GM21619 (cell line): ENCODE measurements around the gene NT5DC2.

Source experiments
- ATAC-seq: cut with Tn5 transposase; IDR thresholded peaks from one replicate; pipeline ENCODE4 v1.9.1; 2021; ENCODE audit not compliant: unreplicated experiment

The NT5DC2 gene

DNA sequence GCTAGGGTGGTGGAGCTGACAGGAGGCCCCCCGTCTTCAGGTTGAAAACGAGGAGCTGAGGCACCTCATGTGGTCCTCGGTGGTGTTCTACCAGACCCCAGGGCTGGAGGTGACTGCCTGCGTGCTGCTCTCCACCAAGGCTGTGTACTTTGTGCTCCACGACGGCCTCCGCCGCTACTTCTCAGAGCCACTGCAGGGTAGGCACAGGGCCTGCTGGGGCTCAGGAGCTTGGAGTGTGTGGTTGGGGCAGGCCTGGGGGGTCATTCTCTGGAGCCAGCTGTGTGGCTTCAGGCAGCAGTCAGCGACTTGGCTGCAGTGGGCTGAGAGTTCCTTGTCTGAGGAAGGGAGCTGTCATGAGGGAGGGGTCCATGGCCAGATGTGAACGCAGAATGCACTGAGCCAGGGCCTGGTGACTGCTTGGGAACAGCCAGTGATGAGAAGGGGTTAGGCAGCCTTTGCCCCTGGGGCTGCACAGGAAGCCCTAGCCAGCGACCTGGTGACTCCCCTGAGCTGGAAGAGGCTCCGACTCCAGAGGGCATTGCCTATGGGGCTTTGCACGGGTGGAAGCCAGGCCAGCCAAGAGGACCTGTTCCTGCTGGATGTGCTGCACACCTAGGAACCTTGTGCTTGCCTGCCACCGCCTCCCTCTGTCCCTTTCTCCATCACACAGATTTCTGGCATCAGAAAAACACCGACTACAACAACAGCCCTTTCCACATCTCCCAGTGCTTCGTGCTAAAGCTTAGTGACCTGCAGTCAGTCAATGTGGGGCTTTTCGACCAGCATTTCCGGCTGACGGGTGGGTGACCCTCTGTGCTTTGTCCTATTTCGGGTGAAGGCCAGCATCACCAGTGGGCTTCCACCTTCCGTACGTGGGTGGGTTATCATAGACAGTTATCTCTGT is 43.4 kb downstream of the NT5DC2 start:
- no peak for ATAC-seq

DNA sequence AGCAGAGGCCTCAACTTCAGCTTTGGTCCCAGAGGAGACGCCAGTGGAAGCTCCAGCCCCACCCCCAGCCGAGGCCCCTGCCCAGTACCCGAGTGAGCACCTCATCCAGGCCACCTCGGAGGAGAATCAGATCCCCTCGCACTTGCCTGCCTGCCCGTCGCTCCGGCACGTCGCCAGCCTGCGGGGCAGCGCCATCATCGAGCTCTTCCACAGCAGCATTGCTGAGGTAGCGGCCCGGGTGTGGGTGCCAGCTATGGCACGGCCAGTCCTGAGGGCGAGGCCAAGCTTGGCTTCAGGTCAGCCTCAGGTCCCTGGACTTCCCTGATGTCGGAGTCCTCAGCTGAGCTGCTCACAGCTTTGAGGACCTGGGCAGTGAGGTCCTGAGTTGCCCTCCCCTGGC is 44.2 kb downstream of the NT5DC2 start:
- ATAC-seq: no peak

DNA sequence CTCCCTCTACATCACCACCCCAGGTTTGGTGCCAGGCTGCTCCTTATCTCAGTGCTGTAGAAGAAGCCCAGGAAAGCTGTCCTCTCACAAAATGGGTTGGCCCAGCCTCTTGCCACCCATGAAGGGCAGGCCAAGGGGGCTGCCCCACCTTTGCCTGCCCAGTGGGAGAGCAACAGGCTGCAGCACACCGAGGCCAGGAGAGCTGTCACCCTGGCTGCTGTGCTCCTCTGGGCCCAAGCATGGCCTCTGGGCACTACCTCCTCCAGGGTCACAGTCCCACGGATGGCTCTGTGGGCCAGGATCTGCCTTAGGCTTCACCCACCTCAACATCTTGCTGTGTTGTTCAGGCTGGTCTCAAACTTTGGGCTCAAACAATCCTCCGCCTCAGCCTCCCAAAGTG is 44.9 kb downstream of the NT5DC2 start:
- ATAC-seq: no peak

DNA sequence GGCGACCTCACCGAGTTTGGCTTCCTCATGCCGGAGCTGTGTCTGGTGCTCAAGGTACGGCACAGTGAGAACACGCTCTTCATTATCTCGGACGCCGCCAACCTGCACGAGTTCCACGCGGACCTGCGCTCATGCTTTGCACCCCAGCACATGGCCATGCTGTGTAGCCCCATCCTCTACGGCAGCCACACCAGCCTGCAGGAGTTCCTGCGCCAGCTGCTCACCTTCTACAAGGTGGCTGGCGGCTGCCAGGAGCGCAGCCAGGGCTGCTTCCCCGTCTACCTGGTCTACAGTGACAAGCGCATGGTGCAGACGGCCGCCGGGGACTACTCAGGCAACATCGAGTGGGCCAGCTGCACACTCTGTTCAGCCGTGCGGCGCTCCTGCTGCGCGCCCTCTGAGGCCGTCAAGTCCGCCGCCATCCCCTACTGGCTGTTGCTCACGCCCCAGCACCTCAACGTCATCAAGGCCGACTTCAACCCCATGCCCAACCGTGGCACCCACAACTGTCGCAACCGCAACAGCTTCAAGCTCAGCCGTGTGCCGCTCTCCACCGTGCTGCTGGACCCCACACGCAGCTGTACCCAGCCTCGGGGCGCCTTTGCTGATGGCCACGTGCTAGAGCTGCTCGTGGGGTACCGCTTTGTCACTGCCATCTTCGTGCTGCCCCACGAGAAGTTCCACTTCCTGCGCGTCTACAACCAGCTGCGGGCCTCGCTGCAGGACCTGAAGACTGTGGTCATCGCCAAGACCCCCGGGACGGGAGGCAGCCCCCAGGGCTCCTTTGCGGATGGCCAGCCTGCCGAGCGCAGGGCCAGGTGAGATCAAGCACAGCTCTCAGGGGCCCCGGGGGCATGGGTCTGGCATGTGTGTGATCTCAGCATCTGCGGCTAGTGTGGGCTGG is 45.6 kb downstream of the NT5DC2 start:
- ATAC-seq: no peak

DNA sequence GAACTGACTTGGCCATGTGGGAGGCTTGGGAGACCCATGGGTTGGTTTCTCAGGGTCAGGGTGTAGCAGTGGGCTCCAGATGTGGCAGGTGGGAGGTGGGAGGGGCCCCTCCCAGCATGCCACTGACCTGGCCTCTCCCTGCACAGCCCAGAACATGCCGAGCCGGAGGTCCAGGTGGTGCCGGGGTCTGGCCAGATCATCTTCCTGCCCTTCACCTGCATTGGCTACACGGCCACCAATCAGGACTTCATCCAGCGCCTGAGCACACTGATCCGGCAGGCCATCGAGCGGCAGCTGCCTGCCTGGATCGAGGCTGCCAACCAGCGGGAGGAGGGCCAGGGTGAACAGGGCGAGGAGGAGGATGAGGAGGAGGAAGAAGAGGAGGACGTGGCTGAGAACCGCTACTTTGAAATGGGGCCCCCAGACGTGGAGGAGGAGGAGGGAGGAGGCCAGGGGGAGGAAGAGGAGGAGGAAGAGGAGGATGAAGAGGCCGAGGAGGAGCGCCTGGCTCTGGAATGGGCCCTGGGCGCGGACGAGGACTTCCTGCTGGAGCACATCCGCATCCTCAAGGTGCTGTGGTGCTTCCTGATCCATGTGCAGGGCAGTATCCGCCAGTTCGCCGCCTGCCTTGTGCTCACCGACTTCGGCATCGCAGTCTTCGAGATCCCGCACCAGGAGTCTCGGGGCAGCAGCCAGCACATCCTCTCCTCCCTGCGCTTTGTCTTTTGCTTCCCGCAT is 46.4 kb downstream of the NT5DC2 start:
- ATAC-seq: no peak

DNA sequence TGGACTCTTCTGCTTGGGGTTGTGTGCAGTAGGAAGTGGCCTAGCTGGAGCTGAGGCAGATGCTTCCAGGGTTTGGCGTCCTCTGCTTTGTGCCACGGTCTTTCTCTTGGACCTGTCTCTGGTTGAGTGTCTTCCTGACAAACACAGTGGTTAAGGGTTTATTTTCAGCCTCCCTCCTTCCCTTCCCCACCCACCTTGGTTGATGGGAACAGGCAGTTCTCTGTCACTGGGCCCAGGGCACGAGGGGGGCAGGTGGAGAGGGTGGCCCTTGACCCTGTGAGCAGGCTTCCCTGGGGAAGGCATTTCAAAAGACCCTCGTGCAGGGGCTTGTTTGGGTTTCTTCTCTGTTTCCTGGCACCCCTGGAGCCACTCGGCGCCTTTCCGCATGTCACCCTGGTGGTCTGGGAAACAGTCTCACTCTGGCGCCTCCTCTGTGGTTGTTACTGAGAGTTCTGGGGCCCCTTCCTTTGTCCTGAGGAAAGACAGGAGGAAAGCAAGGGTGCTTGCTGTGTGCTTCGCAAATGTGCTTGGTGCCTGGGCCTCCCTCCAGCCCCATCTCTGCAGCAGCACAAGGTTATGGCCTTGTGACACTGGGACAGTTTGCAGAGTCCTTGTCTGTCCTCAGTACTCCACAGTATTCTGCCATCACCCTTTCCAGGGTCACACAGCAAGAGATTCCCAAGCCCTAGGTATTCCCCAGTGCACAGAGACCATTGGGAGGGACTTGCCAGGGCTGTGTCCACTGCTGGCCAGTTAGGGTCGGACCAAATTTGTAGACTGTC is 48.8 kb downstream of the NT5DC2 start:
- ATAC-seq: no peak

DNA sequence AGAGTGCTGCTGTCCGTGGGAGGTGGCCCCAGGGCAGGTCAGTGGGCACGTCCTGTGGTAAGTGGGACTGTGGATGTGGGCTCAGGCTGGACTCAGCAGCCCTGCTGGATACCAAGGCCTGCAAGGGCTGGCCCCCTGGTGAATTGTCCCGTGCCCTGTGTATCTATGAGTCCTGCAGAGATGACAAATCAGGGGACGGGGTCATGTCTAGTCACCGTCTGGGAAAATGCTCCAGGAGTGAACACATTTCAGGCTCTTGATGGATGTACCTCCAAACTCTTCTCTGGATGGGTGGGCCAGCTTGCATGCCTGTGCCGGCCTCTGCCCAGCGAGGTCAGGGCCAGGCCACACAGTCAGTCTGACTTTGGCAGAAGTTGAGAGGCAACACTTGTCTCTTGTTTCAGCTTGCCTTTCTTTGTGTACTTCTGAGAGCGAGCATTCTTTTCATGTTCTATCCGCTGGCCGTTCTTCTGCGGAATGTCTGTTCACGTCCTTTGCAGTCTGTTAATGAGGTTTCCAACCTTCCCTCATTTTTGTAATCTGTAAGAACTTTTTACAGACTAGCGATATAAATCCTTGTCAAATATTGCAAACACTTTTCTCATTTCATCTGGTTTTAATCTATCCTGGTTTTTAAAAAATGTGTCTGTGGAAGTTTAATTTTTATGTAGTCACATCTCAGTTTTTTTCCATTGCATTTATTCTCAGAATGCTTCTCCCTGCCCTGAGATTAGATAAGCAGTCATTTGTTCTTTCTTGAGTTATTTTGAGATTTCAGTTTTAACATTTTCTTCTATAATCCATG is 49.9 kb downstream of the NT5DC2 start:
- no peak for ATAC-seq

DNA sequence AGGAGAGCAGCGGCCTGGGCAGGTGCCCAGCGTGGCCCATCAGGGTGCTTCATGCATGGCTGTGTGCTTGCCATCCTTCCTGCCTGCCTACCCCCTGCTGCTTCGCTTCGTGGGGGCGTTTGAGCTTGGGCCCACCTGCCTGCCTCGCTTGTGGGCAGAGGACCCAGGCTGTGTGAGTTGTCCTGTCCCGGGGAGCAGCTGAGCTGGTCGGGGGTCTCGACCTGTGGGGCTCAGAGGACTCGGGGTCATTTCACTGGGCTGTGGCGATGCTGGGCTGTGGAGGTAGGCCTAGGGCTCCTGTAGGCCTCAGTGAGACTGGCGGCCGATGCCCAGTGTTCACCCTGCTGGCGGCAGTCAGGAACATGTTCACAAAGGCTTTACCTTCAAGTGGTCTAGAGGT is 50.6 kb downstream of the NT5DC2 start:
- ATAC-seq: no peak

DNA sequence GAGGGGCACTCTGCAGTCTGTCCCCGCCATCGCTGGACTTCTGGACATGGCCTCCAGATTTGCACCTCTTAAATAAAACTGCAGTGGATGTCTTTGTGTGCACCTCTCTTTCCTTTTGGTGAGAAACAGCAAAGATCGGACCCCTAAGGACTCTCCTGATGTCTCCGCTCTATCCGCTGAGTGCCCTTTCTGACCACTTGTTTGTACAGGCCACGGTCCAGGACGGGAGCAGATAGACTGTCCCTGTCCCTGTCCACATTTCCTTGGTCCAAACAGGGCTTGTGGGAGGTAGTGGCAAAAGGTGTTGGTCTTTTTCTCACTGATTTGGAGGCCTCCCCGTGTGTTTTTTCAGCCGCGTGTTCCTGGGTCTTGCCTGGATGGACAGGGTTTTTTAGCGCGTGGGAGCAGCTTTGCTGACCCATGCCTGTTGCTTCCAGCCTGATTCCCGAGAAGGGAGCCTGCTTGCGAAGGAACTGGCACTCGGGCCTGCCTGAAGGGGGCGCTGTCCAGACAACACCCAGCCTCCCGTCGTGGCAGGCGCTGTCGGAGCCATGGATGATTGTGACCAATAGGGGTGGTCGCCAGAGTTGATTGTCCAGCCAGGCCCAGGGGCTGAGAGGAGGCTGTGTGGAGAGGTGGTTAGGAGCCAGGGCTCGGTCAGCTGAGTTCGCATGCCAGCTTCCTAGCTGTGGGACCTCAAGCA is 51.7 kb downstream of the NT5DC2 start:
- no peak for ATAC-seq

DNA sequence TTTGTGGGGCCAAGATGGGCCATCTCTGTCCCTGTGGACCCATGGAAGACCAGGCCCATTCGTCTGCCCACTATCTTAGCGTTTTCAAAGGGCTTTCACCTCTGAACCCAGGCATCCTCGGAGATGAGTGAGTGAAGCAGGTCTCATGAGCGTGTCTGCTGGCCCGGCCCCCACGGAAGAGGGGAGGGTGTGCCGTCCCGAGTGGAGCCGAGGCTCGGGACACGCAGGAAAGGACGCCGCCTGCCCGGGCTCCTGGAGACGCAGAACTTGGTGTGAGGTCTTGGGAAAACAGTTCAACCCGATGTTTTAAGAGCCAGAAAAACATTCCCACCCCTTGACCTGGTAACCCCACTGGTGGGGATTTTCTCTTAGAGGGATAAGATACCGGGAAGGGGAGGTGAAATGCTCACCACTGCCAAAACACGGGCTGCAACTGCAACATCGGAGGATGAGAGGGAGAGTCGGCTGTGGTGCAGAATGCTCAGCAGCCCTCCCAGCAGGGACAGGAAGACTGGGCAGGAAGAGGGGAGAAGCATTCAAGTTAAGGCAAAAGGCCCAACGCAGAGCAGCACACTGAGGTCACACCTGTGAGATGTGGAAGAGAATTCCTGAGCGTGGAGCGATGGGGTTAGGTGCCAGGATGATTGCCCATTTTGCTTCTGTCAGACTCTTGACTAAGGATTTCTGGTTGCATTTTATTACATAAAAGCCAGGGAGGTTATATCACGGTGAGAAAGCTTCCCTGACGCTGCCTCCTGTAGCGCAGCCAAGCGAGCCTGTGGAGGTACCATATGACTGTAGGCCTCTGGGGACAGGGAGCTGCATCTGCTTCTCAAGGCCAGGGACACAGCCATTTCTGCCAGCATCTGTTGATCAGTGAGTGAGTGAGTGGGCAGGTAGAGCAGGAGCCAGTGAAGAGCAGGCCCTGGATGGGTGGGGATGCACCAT is 52.6 kb downstream of the NT5DC2 start:
- ATAC-seq: no peak

DNA sequence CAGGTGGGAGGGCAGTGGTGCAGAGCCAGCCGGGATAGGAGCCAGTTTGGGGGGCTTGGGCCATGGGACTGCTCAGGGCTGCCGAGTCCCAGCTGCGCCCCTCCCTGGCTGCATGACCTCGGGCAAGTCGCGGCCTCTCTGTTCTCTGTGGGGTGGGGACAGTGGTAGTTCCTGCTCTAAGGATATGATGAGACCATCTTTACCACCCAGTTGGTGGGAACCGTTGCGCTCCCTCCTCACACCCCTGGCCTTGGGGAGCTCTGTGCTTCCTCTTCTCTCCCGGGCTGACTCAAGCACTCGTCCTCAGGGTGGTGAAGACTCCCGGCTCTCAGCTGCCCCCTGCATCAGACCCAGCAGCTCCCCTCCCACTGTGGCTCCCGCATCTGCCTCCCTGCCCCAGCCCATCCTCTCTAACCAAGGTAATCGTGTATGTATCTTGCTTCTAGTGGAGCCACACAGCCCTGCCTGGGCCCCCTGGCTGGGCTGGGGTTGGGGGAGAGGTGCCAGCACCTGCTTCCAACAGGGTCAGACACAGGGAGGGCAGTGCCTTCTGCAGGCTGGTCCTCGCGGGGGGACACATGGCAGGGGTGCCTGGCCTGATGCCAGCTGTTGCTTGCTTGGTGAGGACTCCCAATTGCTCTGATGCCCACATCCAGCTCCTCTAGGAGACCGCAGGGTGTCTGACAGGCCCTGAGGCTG is 53.6 kb downstream of the NT5DC2 start:
- ATAC-seq: no peak

DNA sequence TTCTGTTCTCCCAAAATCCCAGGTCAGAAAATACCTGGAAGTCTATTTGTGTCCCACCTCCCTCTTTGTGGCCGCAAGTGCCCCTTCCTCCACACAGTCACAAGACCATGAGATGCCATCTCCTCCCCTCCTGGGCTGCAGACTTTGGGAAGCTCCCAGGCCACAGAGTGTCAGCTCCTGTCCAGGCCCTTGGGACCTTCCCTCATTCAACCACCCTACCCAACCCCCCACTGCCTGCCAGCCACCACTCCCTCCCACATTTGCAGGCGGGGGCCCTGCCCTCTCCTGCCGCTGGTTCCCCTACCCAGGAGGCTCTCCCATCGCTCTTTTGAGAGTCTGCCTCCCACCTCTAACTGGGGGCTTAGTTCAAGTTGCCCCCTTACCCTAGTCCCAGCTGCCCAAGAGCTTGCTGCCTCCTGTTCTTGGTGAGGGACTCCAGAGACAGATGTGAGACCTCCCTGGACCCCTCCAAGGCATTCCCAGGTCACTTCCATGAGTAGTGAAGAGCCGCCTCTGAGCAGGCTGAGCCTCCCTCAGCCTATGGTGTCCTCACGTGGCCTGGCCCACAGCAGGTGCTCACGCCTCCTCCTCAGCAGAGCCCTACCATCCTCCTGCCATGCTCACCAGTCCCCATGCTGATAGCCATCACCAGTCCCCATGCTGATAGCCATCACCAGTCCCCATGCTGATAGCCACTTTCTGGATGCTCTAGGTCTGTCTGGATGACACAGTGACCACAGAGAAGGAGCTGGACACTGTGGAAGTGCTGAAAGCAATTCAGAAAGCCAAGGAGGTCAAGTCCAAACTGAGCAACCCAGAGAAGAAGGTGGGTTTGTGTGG is 54.4 kb downstream of the NT5DC2 start:
- ATAC-seq: no peak

DNA sequence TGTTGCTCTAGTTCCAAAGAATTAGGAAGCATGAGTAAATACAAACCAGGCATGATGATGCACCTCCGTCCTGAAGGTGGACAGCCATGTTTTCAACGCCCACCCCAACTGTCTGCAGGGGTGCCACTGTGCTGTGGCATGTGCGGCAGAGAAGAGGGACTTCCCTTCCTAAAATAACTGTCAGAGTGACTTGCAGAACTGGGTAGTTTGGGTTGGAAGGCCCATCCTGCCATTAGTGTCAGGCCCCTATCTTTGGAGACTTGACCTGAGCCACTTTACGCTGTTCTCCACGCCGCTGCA is 55.9 kb downstream of the NT5DC2 start:
- ATAC-seq: no peak

DNA sequence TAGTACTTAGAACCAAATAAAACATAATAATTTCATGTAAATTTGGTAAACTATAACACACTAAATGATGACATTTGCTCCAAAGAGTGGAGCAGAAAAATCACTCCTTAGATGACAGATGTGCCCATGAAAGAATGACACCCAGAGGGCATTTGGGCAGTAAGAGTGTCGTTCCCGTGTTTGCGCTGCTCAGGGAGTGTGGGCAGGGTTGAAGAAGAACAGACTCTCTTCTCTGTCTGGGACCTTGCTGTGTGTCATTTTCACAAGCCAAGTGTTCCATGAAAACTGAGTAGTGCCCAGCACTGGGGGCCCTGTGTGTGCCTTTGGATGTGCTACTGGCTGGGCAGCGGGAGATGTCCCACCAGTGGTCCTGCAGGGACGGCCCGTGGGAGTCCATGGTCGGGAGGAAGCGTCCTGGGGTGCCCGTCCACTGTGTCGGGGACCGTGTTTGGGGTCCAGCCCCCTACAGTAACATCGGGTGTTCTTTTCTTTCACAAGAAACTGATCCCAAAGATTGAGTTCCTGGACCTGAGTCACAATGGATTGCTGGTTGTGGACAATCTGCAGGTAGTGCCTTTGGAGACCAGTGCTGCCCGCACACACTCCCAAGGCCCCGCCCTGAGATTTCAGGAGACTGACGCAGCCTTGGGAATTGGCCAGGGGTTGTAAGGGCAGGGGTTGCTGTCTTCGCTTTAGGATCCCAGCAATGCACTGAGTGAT is 56.4 kb downstream of the NT5DC2 start:
- ATAC-seq: no peak
